NB4 (cell line): ENCODE measurements around the gene CCT5.

Source experiments
- CTCF ChIP-seq: IDR thresholded peaks from one replicate; pipeline ENCODE4 v1.5.1; 2012; ENCODE audit warnings: low read depth, low read length
- POLR2A ChIP-seq: IDR thresholded peaks from 2 replicates; pipeline ENCODE4 v1.6.1; 2011; ENCODE audit warnings: mild to moderate bottlenecking; ENCODE audit not compliant: insufficient read length; ENCODE audit errors: extremely low read depth

- TF ChIP-seq POLR2A (no peak), CTCF (no peak)
Observed at GRCh38 chr5:10300246-10300645, 50.2 kb downstream of the CCT5 start.
